SK-N-SH treated with all-trans-retinoic acid at 6 μM for 48 hours (cell line): ENCODE measurements around the gene ROBO3.

Experiments
- ATAC-seq: fragments of 200-7000 bp; cut with Tn5 transposase; 3 replicates; pipeline ENCODE4 v1.9.1; 2020; ENCODE audit warnings: mild to moderate bottlenecking, moderate library complexity
- ARNTL ChIP-seq: fragments of 450-650 bp; formaldehyde crosslinking; IDR thresholded peaks from 2 replicates; pipeline ENCODE4 v1.5.0; 2020; ENCODE audit warnings: low read depth, mild to moderate bottlenecking, moderate library complexity, borderline replicate concordance
- BACH2 ChIP-seq: fragments of 250-450 bp; sonication (Bioruptor Pico); IDR thresholded peaks from 2 replicates; pipeline ENCODE4 v1.9.0; 2021; ENCODE audit warnings: mild to moderate bottlenecking, borderline replicate concordance
- CREB5 ChIP-seq: fragments of 250-450 bp; sonication (Bioruptor Pico); IDR thresholded peaks from 2 replicates; pipeline ENCODE4 v1.5.1; 2020; ENCODE audit warnings: low read depth, mild to moderate bottlenecking, moderate library complexity
- CSDC2 ChIP-seq: fragments of 250-450 bp; sonication (Bioruptor Pico); IDR thresholded peaks from 2 replicates; pipeline ENCODE4 v1.5.0; 2020; ENCODE audit warnings: mild to moderate bottlenecking, moderate library complexity
- ESRRG ChIP-seq: fragments of 250-450 bp; sonication (Bioruptor Pico); IDR thresholded peaks from 2 replicates; pipeline ENCODE4 v1.6.1; 2021; ENCODE audit warnings: mild to moderate bottlenecking
- GLIS3 ChIP-seq: fragments of 250-450 bp; sonication (Bioruptor Pico); IDR thresholded peaks from 2 replicates; pipeline ENCODE4 v1.5.0; 2020; ENCODE audit warnings: mild to moderate bottlenecking, moderate library complexity
- ISL1 ChIP-seq: fragments of 250-450 bp; sonication (Bioruptor Pico); IDR thresholded peaks from 2 replicates; pipeline ENCODE4 v2.1.2; 2022; ENCODE audit warnings: mild to moderate bottlenecking, moderate library complexity
- OSR1 ChIP-seq: fragments of 250-450 bp; sonication (Bioruptor Pico); IDR thresholded peaks from 2 replicates; pipeline ENCODE4 v1.8.0; 2022; ENCODE audit warnings: moderate library complexity, mild to moderate bottlenecking, inconsistent platforms
- PATZ1 ChIP-seq: fragments of 250-450 bp; sonication (Bioruptor Pico); IDR thresholded peaks from 2 replicates; pipeline ENCODE4 v1.8.0; 2020; ENCODE audit warnings: mild to moderate bottlenecking, moderate library complexity, borderline replicate concordance
- PPARA ChIP-seq: fragments of 250-450 bp; sonication (Bioruptor Pico); IDR thresholded peaks from 2 replicates; pipeline ENCODE4 v1.5.0; 2020; ENCODE audit warnings: mild to moderate bottlenecking, borderline replicate concordance
- RARB ChIP-seq: fragments of 250-450 bp; sonication (Bioruptor Pico); IDR thresholded peaks from 2 replicates; pipeline ENCODE4 v1.8.0; 2021; ENCODE audit warnings: mild to moderate bottlenecking, moderate library complexity
- SNAI2 ChIP-seq: fragments of 250-450 bp; sonication (Bioruptor Pico); IDR thresholded peaks from 2 replicates; pipeline ENCODE4 v1.5.0; 2020; ENCODE audit warnings: mild to moderate bottlenecking, moderate library complexity
- TSHZ2 ChIP-seq: fragments of 250-450 bp; sonication (Bioruptor Pico); IDR thresholded peaks from 2 replicates; pipeline ENCODE4 v1.5.0; 2020; ENCODE audit warnings: mild to moderate bottlenecking, moderate library complexity
- ZC3H10 ChIP-seq: fragments of 250-450 bp; sonication (Bioruptor Pico); IDR thresholded peaks from 2 replicates; pipeline ENCODE4 v1.5.1; 2021; ENCODE audit warnings: mild to moderate bottlenecking, moderate library complexity
- ZFP3 ChIP-seq: fragments of 250-450 bp; sonication (Bioruptor Pico); IDR thresholded peaks from 2 replicates; pipeline ENCODE4 v1.5.0; 2020; ENCODE audit warnings: mild to moderate bottlenecking, moderate library complexity
- ZFP30 ChIP-seq: fragments of 450-650 bp; formaldehyde crosslinking; IDR thresholded peaks from 2 replicates; pipeline ENCODE4 v1.5.0; 2022; ENCODE audit warnings: mild to moderate bottlenecking, moderate library complexity
- ZNF565 ChIP-seq: fragments of 450-650 bp; formaldehyde crosslinking; conservative IDR thresholded peaks from 2 replicates; pipeline ENCODE4 v1.5.0; 2020; ENCODE audit warnings: low read depth, mild to moderate bottlenecking, moderate library complexity
- ZNF70 ChIP-seq: fragments of 450-650 bp; formaldehyde crosslinking; IDR thresholded peaks from 2 replicates; pipeline ENCODE4 v1.5.0; 2020; ENCODE audit warnings: mild to moderate bottlenecking, moderate library complexity
- ZNF8 ChIP-seq: fragments of 450-650 bp; formaldehyde crosslinking; IDR thresholded peaks from 2 replicates; pipeline ENCODE4 v1.5.0; 2020; ENCODE audit warnings: mild to moderate bottlenecking, moderate library complexity

The ROBO3 gene

GRCh38 chr11:124867700-124868099 lies 2.5 kb downstream of the ROBO3 start (continued):
- TF ChIP-seq PATZ1 (no peak), ZC3H10 (CRISPR knock-in tag) (no peak), CREB5 (CRISPR knock-in tag) (no peak), CSDC2 (CRISPR knock-in tag) (no peak), RARB (CRISPR knock-in tag) (no peak), SNAI2 (CRISPR knock-in tag) (no peak), BACH2 (CRISPR knock-in tag) (no peak)
- TF ChIP-seq, all 23 proteins: peak for 0

- no peak for TF ChIP-seq TSHZ2
- no peak for TF ChIP-seq GLIS3 (CRISPR knock-in tag)
- no peak for TF ChIP-seq BACH2 (CRISPR knock-in tag)
- no peak for TF ChIP-seq ZFP3 (CRISPR knock-in tag)
- no peak for TF ChIP-seq ESRRG
- TF ChIP-seq ZNF8: no peak
- TF ChIP-seq CREB5 (CRISPR knock-in tag): no peak
- no peak for TF ChIP-seq ZNF565 (CRISPR knock-in tag)
- no peak for TF ChIP-seq ZNF70
- no peak for TF ChIP-seq PPARA
- TF ChIP-seq CSDC2 (CRISPR knock-in tag): no peak
- no peak for TF ChIP-seq PATZ1
- ATAC-seq: no peak
These were observed 3.4 kb downstream of the ROBO3 start for GRCh38 chr11:124868331-124869274.

- ATAC-seq: no peak
- TF ChIP-seq ZC3H10 (CRISPR knock-in tag) (no peak), CREB5 (CRISPR knock-in tag) (no peak), ZFP30 (CRISPR knock-in tag) (no peak), CSDC2 (CRISPR knock-in tag) (no peak), PPARA (no peak), OSR1 (no peak), TSHZ2 (no peak), ARNTL (CRISPR knock-in tag) (no peak), GLIS3 (CRISPR knock-in tag) (no peak), ZNF565 (CRISPR knock-in tag) (no peak), ISL1 (CRISPR knock-in tag) (no peak)
These were observed 4.1 kb downstream of the ROBO3 start for GRCh38 chr11:124869331-124869730.
